G401 (cell line): Measurements from ENCODE around the gene ASCC2. TPM values are rescaled to one million over a fixed set of nuclear protein-coding genes. Genes with fewer than 3 reads are reported as not detected.
A peak's percentile ranks its signal among the peaks of the same experiment; 100 is the strongest.
"Not testable (repeated sequence)": the region's sequence is repeated elsewhere in the genome, so short reads cannot be mapped to it uniquely, and the experiment has no call there.

Source experiments
- DNase-seq: peaks from one replicate; pipeline ENCODE4 v3.0.0-alpha.2; 2015; ENCODE audit warnings: low spot score
- in situ Hi-C: cut with HindIII; loops from 2 replicates; pipeline ENCODE4 v1.10.0; 2016; ENCODE audit warnings: low sequenced_read_pairs, mixed read lengths
- total RNA-seq: library from RNA; depleted of rRNA; stranded (reverse); fragments of >200 nt; shearing (Covaris generic); gene quantifications from 2 replicates; pipeline ENCODE4 v1.2.3, GENCODE V29; 2014; rRNA removed

ASCC2 gene, protein sequence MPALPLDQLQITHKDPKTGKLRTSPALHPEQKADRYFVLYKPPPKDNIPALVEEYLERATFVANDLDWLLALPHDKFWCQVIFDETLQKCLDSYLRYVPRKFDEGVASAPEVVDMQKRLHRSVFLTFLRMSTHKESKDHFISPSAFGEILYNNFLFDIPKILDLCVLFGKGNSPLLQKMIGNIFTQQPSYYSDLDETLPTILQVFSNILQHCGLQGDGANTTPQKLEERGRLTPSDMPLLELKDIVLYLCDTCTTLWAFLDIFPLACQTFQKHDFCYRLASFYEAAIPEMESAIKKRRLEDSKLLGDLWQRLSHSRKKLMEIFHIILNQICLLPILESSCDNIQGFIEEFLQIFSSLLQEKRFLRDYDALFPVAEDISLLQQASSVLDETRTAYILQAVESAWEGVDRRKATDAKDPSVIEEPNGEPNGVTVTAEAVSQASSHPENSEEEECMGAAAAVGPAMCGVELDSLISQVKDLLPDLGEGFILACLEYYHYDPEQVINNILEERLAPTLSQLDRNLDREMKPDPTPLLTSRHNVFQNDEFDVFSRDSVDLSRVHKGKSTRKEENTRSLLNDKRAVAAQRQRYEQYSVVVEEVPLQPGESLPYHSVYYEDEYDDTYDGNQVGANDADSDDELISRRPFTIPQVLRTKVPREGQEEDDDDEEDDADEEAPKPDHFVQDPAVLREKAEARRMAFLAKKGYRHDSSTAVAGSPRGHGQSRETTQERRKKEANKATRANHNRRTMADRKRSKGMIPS
- 31.1 and 51.5 TPM in 2 replicates for total RNA-seq

DNA sequence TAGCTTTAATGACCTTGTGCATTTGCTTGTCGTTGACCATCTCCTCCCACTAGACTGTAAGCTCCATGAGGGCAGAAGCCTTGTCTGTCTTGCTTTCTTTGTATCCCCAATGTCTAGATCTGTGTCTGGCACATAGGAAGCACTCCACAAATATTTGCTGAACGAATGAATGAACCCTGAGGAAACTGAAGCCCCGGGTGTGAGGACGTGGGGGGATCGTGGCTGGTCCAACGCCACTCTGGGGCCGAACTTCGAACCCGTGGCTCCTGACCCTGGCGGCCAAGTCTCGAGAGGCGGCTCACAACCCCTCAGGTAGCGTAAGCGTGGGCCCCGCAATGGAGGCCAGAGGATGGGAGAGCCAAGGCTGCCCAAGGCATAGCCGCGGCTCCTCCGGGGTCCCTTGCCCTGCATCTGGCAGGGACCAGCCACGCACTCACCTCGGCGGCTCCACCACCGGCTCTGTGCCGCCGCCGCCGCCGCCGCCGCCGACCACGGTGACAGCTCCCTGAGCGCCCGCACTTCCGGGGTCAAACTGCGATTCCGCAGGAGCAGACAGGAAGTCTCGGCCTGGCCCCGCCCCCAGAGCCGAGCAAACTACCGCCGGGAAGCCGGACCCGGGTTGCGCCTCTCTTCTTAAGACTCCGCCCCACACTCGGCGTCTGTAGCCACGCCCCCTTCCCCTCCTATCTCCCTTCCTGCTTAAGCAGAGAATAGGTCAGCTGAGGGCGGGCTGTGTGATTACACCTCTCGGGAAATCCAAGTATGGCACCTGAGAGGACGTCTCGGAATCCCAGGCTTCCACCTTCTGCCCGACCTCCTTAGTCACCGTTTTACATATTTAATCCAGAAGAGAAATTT, at the start of gene ASCC2:
TSS of gene ASCC2 (minus strand) at position 534 of the 858 bp plus-strand sequence. CDS start 5,949 bp downstream, outside the sequence.
- in situ Hi-C loops: no loop called here
- peak; percentile 99 for DNase-seq

DNA sequence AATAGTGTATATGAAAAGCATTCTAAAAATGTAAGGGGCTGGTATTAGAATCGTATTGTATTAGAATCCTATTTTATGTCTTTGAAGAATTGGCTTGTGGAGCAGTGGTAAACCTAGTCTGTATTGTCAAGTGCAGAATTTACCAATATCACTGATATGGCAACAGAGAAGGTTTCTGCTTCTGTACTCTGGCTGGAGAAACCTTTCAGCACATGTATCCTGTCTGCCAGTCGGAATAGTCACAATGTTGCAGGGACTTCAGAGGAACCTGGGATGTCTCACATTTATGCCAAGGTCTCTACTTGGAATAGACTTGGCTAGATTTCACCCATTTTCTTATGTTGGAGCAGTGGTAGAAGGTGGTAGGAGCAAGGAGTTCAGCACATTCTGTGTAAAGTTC, 49.3 kb upstream of the ASCC2 start:
- DNase-seq: no peak
- in situ Hi-C loops: no loop called here

DNA sequence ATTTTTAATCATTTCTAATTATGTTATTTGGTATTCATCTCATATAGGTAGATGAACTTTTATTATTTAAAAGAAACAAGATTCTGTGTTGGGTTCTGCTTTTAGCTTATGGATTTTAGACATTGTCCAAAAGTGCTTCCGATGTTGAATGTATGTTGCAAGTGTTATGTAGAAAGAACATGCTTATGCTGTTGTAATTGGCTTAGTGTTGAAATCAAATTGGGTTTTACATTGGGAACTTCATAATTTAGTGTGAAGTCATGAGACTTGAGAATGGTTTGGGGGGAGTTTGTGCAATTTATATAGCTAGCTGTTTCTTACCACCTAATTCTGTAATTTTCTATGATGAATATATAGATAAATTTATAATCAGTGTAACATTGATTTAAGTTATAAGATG, 48.5 kb upstream of the ASCC2 start:
- no peak for DNase-seq
- in situ Hi-C loops: no loop called here

DNA sequence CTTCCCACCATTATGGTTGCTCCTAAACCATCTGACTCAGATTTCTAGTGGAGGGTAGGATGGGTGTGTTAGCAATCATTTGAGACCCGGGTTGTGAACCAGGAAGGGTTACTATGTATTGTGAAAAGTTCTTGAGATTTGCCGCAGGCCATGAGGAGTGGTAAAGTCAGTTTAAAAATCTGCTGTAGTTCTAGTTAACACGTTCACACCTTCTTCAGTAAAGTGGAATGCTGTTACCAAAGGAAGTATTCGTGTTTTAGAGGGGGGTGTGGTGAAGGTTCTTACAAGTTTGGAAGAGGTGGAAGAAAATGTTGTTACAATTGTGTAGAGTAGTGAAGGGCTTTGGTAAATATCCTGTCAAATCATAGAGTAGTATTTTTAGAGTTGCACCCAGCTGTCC, 47.5 kb upstream of the ASCC2 start:
- in situ Hi-C loops: no loop called here
- DNase-seq: no peak

DNA sequence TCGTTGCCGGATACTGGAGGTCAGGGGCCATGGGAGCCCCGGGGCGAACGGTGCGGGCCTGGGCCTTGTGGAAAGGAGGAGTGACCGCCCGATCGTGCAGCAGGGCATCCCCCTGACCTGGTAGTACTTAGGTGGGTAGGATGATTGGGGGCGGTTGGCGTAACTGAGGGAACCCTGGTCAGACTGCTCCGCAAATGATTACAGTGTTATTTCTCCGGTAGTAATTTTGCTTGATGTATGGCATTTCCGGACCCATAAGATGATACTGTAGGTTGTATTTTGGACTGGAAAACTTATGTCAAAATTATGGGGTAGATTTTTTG, 45.7 kb upstream of the ASCC2 start:
- in situ Hi-C loops: no loop called here
- DNase-seq: no peak

DNA sequence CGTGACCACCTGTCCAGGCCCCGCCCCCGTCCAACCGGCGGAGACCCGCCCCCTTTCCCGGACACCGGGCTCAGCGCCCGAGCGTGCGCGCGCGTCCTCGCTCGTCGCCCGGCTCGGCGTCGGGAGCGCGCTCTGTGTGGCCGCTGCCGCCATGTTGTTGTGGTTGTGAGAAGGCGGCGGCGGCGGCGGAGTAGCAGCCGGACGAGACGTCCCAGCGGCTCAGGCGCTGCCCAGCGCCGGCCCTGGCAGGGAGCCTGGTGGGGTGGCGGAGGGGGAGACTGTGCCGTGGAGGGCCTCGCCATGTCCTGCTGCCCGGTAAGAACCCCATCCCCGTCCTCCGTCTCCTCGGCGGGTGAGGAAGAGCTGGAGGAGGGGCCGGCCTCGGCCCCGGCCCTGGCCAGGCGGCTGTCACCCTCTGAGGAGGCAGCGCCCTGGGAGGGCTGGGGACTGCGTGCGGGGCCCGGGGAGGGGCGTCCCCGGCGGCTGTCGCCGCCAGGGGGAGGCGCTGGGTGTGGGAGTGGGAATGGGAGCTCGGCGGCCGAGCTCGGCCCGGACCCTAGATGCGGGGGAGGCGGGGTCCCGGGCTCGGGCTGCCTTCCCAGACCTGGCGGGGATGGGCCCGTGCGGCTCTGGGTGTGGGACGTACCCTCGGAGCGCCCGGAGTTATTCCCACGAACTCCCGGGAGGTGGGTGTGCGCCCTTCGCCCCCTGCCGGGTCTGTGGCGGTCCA, 45.1 kb upstream of the ASCC2 start, which contains the start of gene MTMR3:
TSS of gene MTMR3 (plus strand) at position 130 of the 730 bp plus-strand sequence. CDS start 87,886 bp downstream, outside the sequence.
- DNase-seq: peak; percentile 88
- in situ Hi-C loops: no loop called here

DNA sequence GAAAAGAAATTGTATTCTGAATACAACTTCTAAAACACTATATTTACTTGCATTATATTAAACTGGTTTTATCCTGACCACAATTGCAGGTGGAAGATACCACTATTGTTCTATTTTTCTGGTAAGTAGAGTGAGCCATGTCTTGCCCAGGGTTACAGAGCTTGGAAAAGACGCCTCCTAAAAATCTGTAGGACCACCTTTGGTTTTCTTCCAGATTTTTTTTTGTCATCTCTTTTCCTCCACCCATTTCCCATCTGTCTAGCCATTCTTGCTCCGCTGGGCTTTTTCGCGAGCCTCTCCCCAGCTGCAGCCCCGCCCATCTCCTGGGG, 44.6 kb upstream of the ASCC2 start:
- in situ Hi-C loops: no loop called here
- no peak for DNase-seq

DNA sequence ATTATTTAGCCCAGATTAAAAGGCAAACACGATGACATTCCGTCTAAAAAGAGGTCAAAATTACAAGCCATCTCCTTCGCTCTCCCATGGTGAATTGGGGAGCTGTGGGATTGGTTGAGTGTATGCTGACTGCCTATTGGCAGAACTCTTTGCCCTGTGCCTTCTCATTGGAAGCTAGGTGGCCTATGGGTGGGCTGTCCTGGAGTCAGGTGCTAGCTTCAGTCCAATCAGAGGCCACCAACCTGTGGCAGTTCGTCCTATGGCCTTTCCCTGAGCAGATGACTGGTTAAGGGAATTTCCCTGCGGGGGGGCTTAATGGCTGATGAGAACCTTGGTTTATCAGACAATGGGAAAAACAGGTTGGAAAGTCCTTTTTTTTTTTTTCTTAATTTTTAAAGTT, 41.7 kb upstream of the ASCC2 start:
- in situ Hi-C loops: no loop called here
- no peak for DNase-seq

DNA sequence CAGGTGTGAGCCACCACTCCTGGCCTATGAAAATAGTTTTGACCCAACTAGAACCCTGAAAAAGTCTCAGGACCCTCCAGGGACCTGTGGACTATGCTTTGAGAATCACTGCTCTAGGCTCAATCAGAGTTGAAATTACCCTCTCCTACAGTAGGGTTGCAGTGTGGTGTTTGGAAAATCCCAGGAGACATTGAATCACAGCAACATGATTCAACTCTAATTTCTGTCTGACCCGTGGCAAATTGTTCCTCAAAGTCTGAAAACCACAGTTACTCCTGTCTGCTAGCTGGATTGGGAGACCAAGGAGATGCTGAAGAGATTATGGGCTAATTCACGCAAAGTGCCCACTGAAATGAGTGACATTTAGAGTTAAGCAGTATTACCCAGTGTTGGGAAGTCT, 39.5 kb upstream of the ASCC2 start:
- in situ Hi-C loops: no loop called here
- DNase-seq: no peak

DNA sequence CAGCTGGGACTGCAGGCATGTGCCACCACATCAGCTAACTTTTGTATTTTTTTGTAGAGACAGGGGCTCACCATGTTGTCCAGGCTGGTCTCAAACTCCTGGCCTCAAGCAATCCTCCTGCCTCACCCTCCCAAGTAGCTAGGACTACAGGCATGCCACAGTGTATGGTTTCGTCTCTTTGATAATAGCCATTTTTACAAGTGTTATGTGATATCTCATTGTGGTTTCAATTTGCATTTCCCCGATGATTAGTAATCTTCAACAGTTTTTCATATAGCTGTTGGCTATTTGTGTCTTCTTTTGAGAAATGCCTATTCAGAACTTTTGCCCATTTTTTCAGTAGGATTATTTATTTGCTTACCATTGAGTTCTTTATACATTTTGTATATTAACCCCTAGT, 35.9 kb upstream of the ASCC2 start:
- no peak for DNase-seq
- in situ Hi-C loops: no loop called here

DNA sequence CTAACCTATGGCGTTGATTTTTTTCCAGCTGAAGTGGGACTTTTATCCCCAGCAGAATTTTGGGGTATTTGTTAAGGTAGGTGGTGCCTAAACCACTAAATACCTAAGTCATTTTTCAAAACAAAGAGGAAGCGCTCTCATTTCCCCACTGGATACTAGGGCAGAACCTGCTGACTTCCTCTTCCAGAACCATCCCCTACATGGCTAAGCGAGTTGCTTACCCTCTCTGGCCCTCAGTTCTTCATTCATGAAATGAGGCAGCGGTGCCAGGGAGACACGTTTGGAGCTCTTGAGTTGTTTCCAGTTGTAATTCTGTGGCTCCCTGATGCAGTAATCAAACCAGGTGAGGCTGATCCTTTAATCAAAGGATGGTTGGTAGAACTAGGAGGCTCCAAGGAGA, 34.9 kb upstream of the ASCC2 start:
- in situ Hi-C loops: no loop called here
- no peak for DNase-seq

DNA sequence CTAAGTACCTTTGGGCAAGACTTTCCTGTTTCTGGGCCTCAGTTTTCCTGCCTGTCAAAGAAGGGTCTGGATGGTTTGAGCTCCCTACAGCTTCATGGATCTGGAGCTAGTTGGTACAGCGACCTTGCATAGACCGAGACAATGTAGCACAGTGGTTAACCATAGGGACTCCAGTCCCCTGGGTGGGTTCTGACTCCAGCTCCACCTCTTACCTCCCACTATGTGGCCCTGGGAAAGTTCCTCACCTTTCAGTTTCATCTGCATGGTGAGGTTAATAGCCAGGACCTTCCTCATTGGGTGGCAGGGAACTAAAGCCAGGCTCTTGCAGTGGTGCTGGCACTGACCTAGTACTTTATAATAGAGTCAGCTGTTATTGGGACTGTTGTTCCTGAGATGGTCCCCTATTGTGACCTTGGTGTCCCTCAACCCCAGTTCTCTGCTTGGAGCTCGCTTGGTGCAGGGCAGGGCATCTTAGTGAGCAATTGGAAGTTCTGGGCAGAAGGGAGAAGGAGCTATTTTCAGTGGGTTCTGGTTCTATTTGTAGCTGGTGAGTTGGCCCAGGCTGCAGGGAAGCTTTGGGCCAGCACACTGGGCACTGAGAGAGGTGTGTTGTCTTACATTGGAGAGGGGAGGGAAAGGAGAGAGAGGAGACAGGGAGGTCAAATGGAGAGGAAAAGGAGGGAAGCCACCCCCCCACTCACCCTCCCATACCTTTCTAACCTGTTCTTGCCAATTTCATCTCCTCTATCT, 34.2 kb upstream of the ASCC2 start:
- DNase-seq: peak; percentile 82
- in situ Hi-C loops: no loop called here

DNA sequence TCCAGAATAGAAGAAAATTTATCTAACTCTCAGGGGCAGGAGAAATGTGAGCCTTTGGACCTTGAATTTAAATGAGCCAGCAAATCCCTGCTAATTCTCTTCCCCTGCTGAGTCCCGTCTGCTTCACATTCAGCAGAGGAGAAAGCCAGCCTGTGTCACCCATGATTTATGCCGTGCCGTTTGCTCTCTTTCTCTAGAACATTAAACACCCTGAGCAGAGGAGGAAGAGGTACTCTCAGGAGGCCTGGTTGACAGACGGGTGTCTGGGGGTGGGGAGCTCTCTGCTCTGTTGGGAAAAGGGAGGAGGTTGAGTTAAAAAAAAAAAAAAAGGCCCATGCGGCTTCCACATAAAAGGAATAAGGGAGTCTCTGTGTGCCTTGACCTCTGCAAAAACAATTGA, 33.6 kb upstream of the ASCC2 start:
- in situ Hi-C loops: no loop called here

DNA sequence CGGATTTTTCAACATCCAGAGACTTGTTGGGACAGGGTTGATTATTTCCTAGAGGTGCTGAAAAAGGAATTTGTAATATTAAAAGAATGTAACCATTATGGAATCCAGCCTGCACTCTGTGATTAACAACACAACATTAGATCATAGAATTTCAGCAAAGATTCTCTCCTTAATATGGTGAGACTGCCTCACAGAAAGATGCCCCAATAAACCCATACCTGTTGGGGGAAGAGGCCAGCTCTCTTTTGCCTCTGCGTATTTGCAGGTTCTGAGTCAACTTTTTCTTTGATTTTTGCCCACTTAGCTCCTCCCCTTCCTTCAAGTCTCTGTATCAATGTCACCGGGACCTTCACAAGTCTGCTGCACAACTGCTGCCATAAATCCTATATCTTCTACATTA, 32.5 kb upstream of the ASCC2 start:
- DNase-seq: no peak
- in situ Hi-C loops: no loop called here

More for the DNA sequence above, 33.6 kb upstream of the ASCC2 start:
- peak; percentile 90 for DNase-seq

DNA sequence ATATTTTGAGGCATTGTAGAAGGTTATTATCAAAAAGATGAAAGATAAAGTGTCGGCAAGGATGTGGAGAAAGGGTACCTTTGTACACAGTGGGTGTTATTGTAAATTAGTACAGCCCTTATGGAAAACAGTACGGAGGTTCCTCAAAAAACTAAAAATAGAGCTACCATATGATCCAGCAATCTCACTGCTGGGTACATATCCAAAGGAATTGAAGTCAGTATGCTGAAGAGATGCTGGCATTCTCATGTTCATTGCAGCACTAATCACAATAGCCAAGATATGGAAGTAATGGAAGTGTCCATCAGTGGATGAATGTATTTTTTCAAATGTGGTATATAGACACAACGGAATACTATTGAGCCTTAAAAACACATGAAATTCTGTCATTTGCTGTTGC, 29.8 kb upstream of the ASCC2 start:
- DNase-seq: peak; percentile 32
- in situ Hi-C loops: no loop called here

DNA sequence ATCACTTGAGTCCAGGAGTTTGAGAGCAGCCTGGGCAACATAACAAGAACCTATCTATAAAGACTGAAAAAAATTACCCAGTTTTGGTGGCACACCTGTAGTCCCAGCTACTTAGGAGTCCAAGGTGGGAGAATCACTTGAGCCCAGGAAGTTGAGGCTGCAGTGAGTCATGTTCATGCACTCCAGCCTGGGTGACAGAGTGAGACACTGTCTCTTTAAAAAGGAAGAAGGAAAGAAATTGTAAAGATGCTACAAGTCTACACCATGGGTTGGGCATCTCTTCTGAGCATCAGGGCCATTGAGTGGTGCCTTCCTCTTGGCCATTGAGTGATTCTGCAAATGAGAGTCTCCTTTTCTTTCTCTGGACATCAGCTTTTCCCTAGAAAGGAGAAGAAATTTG, 29.2 kb upstream of the ASCC2 start:
- in situ Hi-C loops: no loop called here
- DNase-seq: no peak

DNA sequence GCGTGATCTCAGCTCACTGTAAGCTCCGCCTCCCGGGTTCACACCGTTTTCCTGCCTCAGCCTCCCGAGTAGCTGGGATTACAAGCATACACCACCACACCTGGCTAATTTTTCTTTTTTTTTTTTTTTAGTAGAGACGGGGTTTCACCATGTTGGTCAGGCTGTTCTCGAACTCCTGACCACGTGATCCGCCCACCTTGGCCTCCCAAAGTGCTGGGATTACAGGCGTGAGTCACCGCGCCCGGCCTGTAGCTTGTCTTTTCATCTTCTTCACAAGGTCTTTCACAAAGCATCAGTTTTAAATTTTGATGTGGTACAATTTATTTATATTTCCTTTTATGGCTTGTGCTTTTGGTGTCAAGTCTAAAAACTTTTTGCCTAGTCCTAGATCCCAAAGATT, 27.5 kb upstream of the ASCC2 start:
- in situ Hi-C loops, DNase-seq: not testable (repeated sequence)

DNA sequence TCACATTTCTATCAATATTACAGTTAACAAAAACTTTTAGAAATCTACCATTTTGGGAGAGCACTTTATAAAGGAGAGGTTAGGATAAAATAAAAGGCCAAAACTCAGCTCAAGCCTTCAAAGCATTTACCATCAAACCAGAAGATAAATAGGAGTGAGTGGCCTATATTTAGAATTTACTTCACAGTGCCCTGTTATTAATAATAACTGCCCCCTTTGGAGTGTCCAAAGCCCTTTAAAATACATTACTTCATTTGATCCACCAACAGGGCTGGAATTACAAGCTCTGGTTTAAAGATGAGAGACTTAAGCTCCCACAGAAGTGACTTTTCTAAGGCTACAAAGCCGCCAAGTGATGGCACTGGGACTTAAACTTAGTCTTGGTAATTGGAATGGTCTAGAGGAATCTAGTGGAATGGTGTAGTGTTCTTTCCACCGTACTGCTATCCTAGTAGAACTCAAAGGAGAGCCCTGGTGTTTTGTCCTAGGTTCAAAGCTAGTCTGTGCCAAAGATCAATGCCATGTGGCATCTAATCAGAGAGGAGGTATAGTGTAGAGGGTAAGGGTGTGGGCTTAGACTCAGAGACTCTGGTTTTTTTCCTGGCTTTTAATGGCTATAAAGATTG, 23.7 kb upstream of the ASCC2 start:
- in situ Hi-C loops: no loop called here
- no peak for DNase-seq
